GM23338 (cell line): ENCODE data around the gene PPP2CA. TPM values are rescaled to one million over a fixed set of nuclear protein-coding genes. Genes with fewer than 3 reads are reported as not detected.

Experiments used
- ATAC-seq: fragments of 200-7000 bp; cut with Tn5 transposase; 3 replicates; pipeline ENCODE4 v1.9.1; 2020
- DNase-seq: peaks from one replicate; pipeline ENCODE4 v3.0.0-alpha.2; 2015; ENCODE audit warnings: low spot score
- H2AFZ ChIP-seq: fragments of 200-600 bp; sonication (generic); 2 replicates; pipeline ENCODE4 v1.8.0; 2016; ENCODE audit warnings: antibody characterized with exemption, mild to moderate bottlenecking, moderate library complexity
- H3F3A ChIP-seq: fragments of 200-600 bp; sonication (generic); replicated peaks from 2 replicates; pipeline ENCODE4 v1.8.0; 2017; ENCODE audit warnings: antibody characterized with exemption, mixed run types, low read depth
- H3K27ac ChIP-seq: fragments of 200-600 bp; sonication (generic); 2 replicates; pipeline ENCODE4 v1.6.1; 2016; ENCODE audit warnings: low read depth
- H3K27me3 ChIP-seq: fragments of 200-600 bp; sonication (generic); 2 replicates; pipeline ENCODE4 v1.8.0; 2016; ENCODE audit warnings: mild to moderate bottlenecking, mixed run types, moderate library complexity; ENCODE audit not compliant: insufficient read depth
- H3K36me3 ChIP-seq: fragments of 200-600 bp; sonication (generic); 2 replicates; pipeline ENCODE4 v1.8.0; 2016; ENCODE audit warnings: mild to moderate bottlenecking; ENCODE audit not compliant: insufficient read depth
- H3K4me1 ChIP-seq: fragments of 200-600 bp; sonication (generic); 2 replicates; pipeline ENCODE4 v1.8.0; 2016; ENCODE audit warnings: mild to moderate bottlenecking, moderate library complexity; ENCODE audit not compliant: insufficient read depth
- H3K4me2 ChIP-seq: fragments of 200-600 bp; sonication (generic); 2 replicates; pipeline ENCODE4 v1.7.1; 2017; ENCODE audit warnings: mixed run types
- H3K4me3 ChIP-seq: fragments of 200-600 bp; sonication (generic); 2 replicates; pipeline ENCODE4 v1.6.1; 2016; ENCODE audit warnings: mixed run types
- H3K79me2 ChIP-seq: fragments of 200-600 bp; sonication (generic); replicated peaks from 2 replicates; pipeline ENCODE4 v1.8.0; 2017; ENCODE audit warnings: mild to moderate bottlenecking; ENCODE audit not compliant: insufficient read depth
- H3K9me2 ChIP-seq: fragments of 200-600 bp; sonication (generic); 2 replicates; pipeline ENCODE4 v1.8.0; 2017; ENCODE audit not compliant: insufficient read depth
- H4K20me1 ChIP-seq: fragments of 200-600 bp; sonication (generic); replicated peaks from 2 replicates; pipeline ENCODE4 v1.8.0; 2017; ENCODE audit warnings: mild to moderate bottlenecking; ENCODE audit not compliant: insufficient read depth
- H3K27ac Mint-ChIP-seq: 2 replicates; pipeline ENCODE4 v1.8.0; 2020; ENCODE audit warnings: inconsistent platforms, mild to moderate bottlenecking, moderate library complexity, mixed read lengths
- H3K27me3 Mint-ChIP-seq: 3 replicates; pipeline ENCODE4 v1.8.0; 2022; ENCODE audit warnings: low read depth, mild to moderate bottlenecking, moderate library complexity, mixed read lengths, inconsistent platforms; ENCODE audit not compliant: insufficient read depth, poor library complexity
- H3K36me3 Mint-ChIP-seq: 3 replicates; pipeline ENCODE4 v1.8.0; 2021; ENCODE audit warnings: low read depth, mild to moderate bottlenecking, inconsistent platforms, moderate library complexity, mixed read lengths
- H3K4me1 Mint-ChIP-seq: 3 replicates; pipeline ENCODE4 v1.8.0; 2020; ENCODE audit warnings: mild to moderate bottlenecking, inconsistent platforms, mixed read lengths
- H3K4me3 Mint-ChIP-seq: 3 replicates; pipeline ENCODE4 v1.8.0; 2021; ENCODE audit warnings: moderate library complexity, mild to moderate bottlenecking, inconsistent platforms, mixed read lengths
- H3K9me3 Mint-ChIP-seq: 3 replicates; pipeline ENCODE4 v1.8.0; 2020; ENCODE audit warnings: moderate library complexity, mild to moderate bottlenecking, inconsistent platforms, mixed read lengths
- CREB1 ChIP-seq: fragments of 250-450 bp; sonication (Bioruptor Pico); IDR thresholded peaks from 2 replicates; pipeline ENCODE4 v1.5.0; 2020; ENCODE audit warnings: low read depth, mild to moderate bottlenecking, moderate library complexity
- CTCF ChIP-seq, 2 experiments: fragments of 200-600 bp in 1 of 2; sonication (generic) in 1 of 2; conservative IDR thresholded peaks; 2 replicates each; pipeline versions ENCODE4 v1.5.1 to v1.6.1; 2016 to 2017; ENCODE audit warnings: antibody characterized with exemption in 2 of 2, low read depth in 2 of 2, mild to moderate bottlenecking in 2 of 2, moderate library complexity in 1 of 2
- ETS1 ChIP-seq: IDR thresholded peaks from 2 replicates; pipeline ENCODE4 v1.6.1; 2016; ENCODE audit warnings: antibody characterized with exemption
- EZH2 ChIP-seq: fragments of 200-600 bp; sonication (generic); IDR thresholded peaks from one replicate; pipeline ENCODE4 v1.8.0; 2017; ENCODE audit warnings: antibody characterized with exemption, mild to moderate bottlenecking, low read depth; ENCODE audit not compliant: unreplicated experiment
- EZH2phosphoT487 ChIP-seq: fragments of 200-600 bp; sonication (generic); IDR thresholded peaks from one replicate; pipeline ENCODE4 v1.8.1; 2018; ENCODE audit warnings: antibody characterized with exemption; ENCODE audit not compliant: unreplicated experiment
- JUNB ChIP-seq: IDR thresholded peaks from one replicate; pipeline ENCODE4 v1.6.1; 2016; ENCODE audit warnings: antibody characterized with exemption; ENCODE audit not compliant: unreplicated experiment
- NANOG ChIP-seq: IDR thresholded peaks from 2 replicates; pipeline ENCODE4 v1.6.1; 2016; ENCODE audit warnings: antibody characterized with exemption, borderline replicate concordance
- POLR2AphosphoS5 ChIP-seq: IDR thresholded peaks from 2 replicates; pipeline ENCODE4 v1.6.1; 2016; ENCODE audit warnings: antibody characterized with exemption, low read depth
- REST ChIP-seq: IDR thresholded peaks from one replicate; pipeline ENCODE4 v1.6.1; 2018; ENCODE audit warnings: antibody characterized with exemption; ENCODE audit not compliant: unreplicated experiment
- STAT1 ChIP-seq: IDR thresholded peaks from one replicate; pipeline ENCODE4 v1.6.1; 2016; ENCODE audit warnings: antibody characterized with exemption; ENCODE audit not compliant: unreplicated experiment
- ZNF114 ChIP-seq: fragments of 250-450 bp; sonication (Bioruptor Pico); IDR thresholded peaks from 2 replicates; pipeline ENCODE4 v1.5.0; 2020; ENCODE audit warnings: mild to moderate bottlenecking, moderate library complexity
- ZNF331 ChIP-seq: fragments of 250-450 bp; sonication (Bioruptor Pico); IDR thresholded peaks from 2 replicates; pipeline ENCODE4 v1.5.0; 2020; ENCODE audit warnings: low read depth, mild to moderate bottlenecking, moderate library complexity
- ZNF462 ChIP-seq: fragments of 250-450 bp; sonication (Bioruptor Pico); IDR thresholded peaks from 2 replicates; pipeline ENCODE4 v1.5.0; 2020; ENCODE audit warnings: mild to moderate bottlenecking, moderate library complexity
- polyA plus RNA-seq: library from polyadenylated mRNA; unstranded; fragments of >200 nt; fragmentation: Nextera tagmentation; extraction: Ambion mirVana; gene quantifications from 2 replicates; pipeline ENCODE4 v1.2.1, GENCODE V29; 2016
- total RNA-seq: library from RNA; depleted of rRNA; stranded (reverse); fragments of >200 nt; shearing (Covaris generic); gene quantifications from 2 replicates; pipeline ENCODE4 v1.2.3, GENCODE V29; 2014

Gene PPP2CA
- total and polyA plus RNA-seq, 2 experiments from 2014 or later: 131 to 316 TPM

GRCh38 chr5:134227776-134228175 is 1.9 kb upstream of the PPP2CA start:
- no peaks in the 10 kb centered on the region; the same call in 1 of the 2 replicates for H3F3A ChIP-seq
- ATAC-seq (no peak), DNase-seq (no peak)
- H3K27me3 Mint-ChIP-seq: peaks cover 13% of the 10 kb centered on the region
- H3K4me3 Mint-ChIP-seq: peak overlapping the region; percentile 98
- no peak overlapping the region for H2AFZ ChIP-seq
- peaks cover 21% of the 10 kb centered on the region for H3K4me1 ChIP-seq
- H3K79me2 ChIP-seq: peaks cover 35% of the 10 kb centered on the region
- no peaks in the 10 kb centered on the region for H3K27me3 ChIP-seq
- H3K4me3 ChIP-seq: peak overlapping the region; percentile 92; the same call in 1 of the 2 replicates
- no peak overlapping the region for H3K27ac ChIP-seq
- H3K4me2 ChIP-seq: peak overlapping the region; percentile 89
- no peaks in the 10 kb centered on the region for H3K9me2 ChIP-seq
- H3K36me3 ChIP-seq: no peaks in the 10 kb centered on the region
- H3K36me3 Mint-ChIP-seq: peaks cover 20% of the 10 kb centered on the region
- no peaks in the 10 kb centered on the region; the same call in 2 of the 3 replicates for H3K9me3 Mint-ChIP-seq
- peaks cover 24% of the 10 kb centered on the region for H4K20me1 ChIP-seq
- H3K4me1 Mint-ChIP-seq: peaks cover 22% of the 10 kb centered on the region
- TF ChIP-seq ZNF462: no peak
- TF ChIP-seq ZNF114 (CRISPR knock-in tag): no peak
- TF ChIP-seq JUNB: no peak
- no peak for TF ChIP-seq ZNF331 (CRISPR knock-in tag)
- no peak for TF ChIP-seq POLR2AphosphoS5
- TF ChIP-seq CTCF (conservative IDR thresholded peaks at IDR 0.05; ENCODE audit: low read depth in 2 of 2): no peak
- TF ChIP-seq CREB1: no peak
- TF ChIP-seq EZH2phosphoT487: no peak
- TF ChIP-seq NANOG: no peak
- TF ChIP-seq EZH2: no peak
- no peak for TF ChIP-seq REST
- no peak for TF ChIP-seq STAT1
- no peak for TF ChIP-seq ETS1
- no peak overlapping the region for H3K27ac Mint-ChIP-seq
